Measurements from ENCODE around the gene FMN2.

The FMN2 gene

GRCh38 chr1:240343966-240344365 is 252.3 kb downstream of the FMN2 start:
- peaks cover 9% of the 10 kb centered on the region for H3K27me3 Mint-ChIP-seq (ENCODE audit: low read depth, poor library complexity)
- no peak for TF ChIP-seq CTCF (IDR thresholded peaks at IDR 0.05)
- no peak overlapping the region for H3K4me3 Mint-ChIP-seq
- no peaks in the 10 kb centered on the region for H3K4me1 Mint-ChIP-seq
- no peak overlapping the region for H3K27ac Mint-ChIP-seq
- H3K36me3 Mint-ChIP-seq (ENCODE audit: low read depth) = no peaks in the 10 kb centered on the region
- H3K9me3 Mint-ChIP-seq = no peaks in the 10 kb centered on the region
- no peak for DNase-seq

DNA sequence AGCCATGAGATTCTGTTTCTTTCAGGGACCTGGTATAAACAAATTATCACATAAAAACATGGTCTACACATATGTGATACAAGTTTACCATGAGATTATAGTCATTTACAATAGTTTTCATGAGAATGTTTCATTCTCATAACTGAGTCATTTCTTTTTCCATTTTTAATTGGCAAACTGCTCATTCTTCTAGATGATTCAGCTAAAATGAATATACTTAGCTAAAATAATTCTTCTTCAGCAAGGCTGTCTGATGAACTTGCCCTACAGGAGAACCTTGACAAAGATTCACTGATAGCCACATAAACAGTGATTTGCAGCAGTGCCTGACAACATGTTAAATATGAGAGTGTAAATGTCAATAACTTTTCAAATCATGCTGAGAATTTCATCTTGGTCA is 253.2 kb downstream of the FMN2 start:
- no peak overlapping the region for H3K4me3 Mint-ChIP-seq
- no peak for DNase-seq
- H3K27me3 Mint-ChIP-seq (ENCODE audit: low read depth, poor library complexity) = peaks cover 9% of the 10 kb centered on the region
- H3K9me3 Mint-ChIP-seq = no peaks in the 10 kb centered on the region
- TF ChIP-seq CTCF (IDR thresholded peaks at IDR 0.05) = no peak
- no peaks in the 10 kb centered on the region for H3K4me1 Mint-ChIP-seq
- H3K36me3 Mint-ChIP-seq (ENCODE audit: low read depth) = no peaks in the 10 kb centered on the region
- H3K27ac Mint-ChIP-seq = no peak overlapping the region

GRCh38 chr1:240349695-240350094 is 258.0 kb downstream of the FMN2 start:
- Mint-ChIP-seq H3K9me3 (no peaks in the 10 kb centered on the region), H3K36me3 (ENCODE audit: low read depth) (no peaks in the 10 kb centered on the region), H3K4me3 (no peak overlapping the region), H3K4me1 (peaks cover 7% of the 10 kb centered on the region), H3K27me3 (ENCODE audit: low read depth, poor library complexity) (peaks cover 4% of the 10 kb centered on the region), H3K27ac (no peak overlapping the region)
- no peak for DNase-seq
- TF ChIP-seq CTCF (IDR thresholded peaks at IDR 0.05) = no peak

DNA sequence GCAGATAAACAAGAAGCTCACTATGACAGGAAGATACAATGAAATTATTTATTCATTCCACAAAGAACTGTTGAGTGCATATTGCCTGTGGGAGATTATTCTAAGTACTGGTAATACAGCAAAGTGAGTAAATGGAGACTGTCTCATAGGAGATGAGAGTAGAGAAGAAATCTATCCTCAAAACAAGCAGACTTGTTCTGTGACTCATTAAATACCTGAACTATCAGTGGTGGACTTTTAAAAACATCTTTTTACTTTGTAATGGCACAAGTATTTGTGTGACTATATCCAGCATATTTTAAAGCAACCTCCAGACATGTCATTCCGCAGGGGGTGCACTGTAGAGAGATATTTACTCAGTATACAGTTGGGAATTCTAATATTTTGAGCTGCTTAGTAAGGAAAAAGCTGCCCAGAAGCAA is 259.2 kb downstream of the FMN2 start:
- Mint-ChIP-seq H3K36me3 (ENCODE audit: low read depth) (no peaks in the 10 kb centered on the region), H3K27me3 (ENCODE audit: low read depth, poor library complexity) (peaks cover 4% of the 10 kb centered on the region), H3K27ac (no peak overlapping the region), H3K4me3 (no peak overlapping the region), H3K4me1 (peaks cover 7% of the 10 kb centered on the region), H3K9me3 (no peaks in the 10 kb centered on the region)
- no peak for DNase-seq
- no peak for TF ChIP-seq CTCF (IDR thresholded peaks at IDR 0.05)

DNA sequence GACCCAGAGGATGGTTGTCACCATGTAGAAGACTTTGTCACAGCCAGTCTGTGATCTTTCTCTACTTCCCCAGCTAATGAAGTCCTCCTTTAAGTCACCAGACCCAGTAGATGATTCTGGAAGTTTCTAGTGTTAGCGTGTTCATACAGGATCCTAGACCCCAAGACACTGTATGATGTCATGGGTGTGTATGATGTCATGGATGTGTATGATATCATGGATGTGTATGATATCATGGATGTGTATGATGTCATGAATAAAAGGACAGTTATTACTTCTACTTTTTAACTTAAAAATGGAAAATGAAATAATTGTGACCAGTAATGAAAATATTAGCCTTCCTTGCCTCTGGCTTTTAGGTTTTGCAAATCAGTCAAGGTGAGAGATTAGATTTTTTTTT is 260.0 kb downstream of the FMN2 start:
- H3K27ac Mint-ChIP-seq = no peak overlapping the region

More for the DNA sequence above, 260.0 kb downstream of the FMN2 start:
- DNase-seq = no peak
- no peaks in the 10 kb centered on the region for H3K9me3 Mint-ChIP-seq
- H3K4me3 Mint-ChIP-seq = no peak overlapping the region
- H3K4me1 Mint-ChIP-seq = peaks cover 7% of the 10 kb centered on the region
- no peak for TF ChIP-seq CTCF (IDR thresholded peaks at IDR 0.05)
- no peaks in the 10 kb centered on the region for H3K36me3 Mint-ChIP-seq (ENCODE audit: low read depth)
- H3K27me3 Mint-ChIP-seq (ENCODE audit: low read depth, poor library complexity) = peaks cover 4% of the 10 kb centered on the region

All from nephron progenitor cell (in vitro differentiated cells).